H9 (cell line): ENCODE results near the gene DHH. TPM values are rescaled to one million over a fixed set of nuclear protein-coding genes. Genes with fewer than 3 reads are reported as not detected.

Experiments
- DNase-seq: peaks from one replicate; pipeline ENCODE4 v3.0.0-alpha.2; 2017
- H2AFZ ChIP-seq: one replicate; pipeline ENCODE4 v1.6.1; 2013; ENCODE audit warnings: mild to moderate bottlenecking, low read length, control low read depth, moderate library complexity
- H2AK5ac ChIP-seq: 2 replicates; pipeline ENCODE4 v1.6.1; 2013; ENCODE audit warnings: low read length, control low read depth, mixed read lengths; ENCODE audit not compliant: insufficient read length
- H2BK120ac ChIP-seq: one replicate; pipeline ENCODE4 v1.6.1; 2013; ENCODE audit warnings: low read depth, mild to moderate bottlenecking, low read length, control low read depth, inconsistent platforms; ENCODE audit not compliant: poor library complexity, severe bottlenecking
- H2BK12ac ChIP-seq: 2 replicates; pipeline ENCODE4 v1.6.1; 2013; ENCODE audit warnings: low read length, control low read depth, mixed read lengths, low read depth; ENCODE audit not compliant: insufficient read length
- H2BK15ac ChIP-seq: 2 replicates; pipeline ENCODE4 v1.6.1; 2013; ENCODE audit warnings: low read depth, low read length, control low read depth
- H2BK20ac ChIP-seq: one replicate; pipeline ENCODE4 v1.6.1; 2013; ENCODE audit warnings: low read depth, mild to moderate bottlenecking, low read length, control low read depth, inconsistent platforms; ENCODE audit not compliant: poor library complexity, severe bottlenecking
- H2BK5ac ChIP-seq: 2 replicates; pipeline ENCODE4 v1.6.1; 2013; ENCODE audit warnings: low read length, control low read depth, mixed read lengths; ENCODE audit not compliant: insufficient read length
- H3K14ac ChIP-seq: 2 replicates; pipeline ENCODE4 v1.6.1; 2013; ENCODE audit warnings: low read length, control low read depth; ENCODE audit not compliant: insufficient read depth
- H3K18ac ChIP-seq: 2 replicates; pipeline ENCODE4 v1.6.1; 2013; ENCODE audit warnings: low read depth, mild to moderate bottlenecking, mixed read lengths, low read length, control low read depth; ENCODE audit not compliant: insufficient read length
- H3K23ac ChIP-seq: 2 replicates; pipeline ENCODE4 v1.6.1; 2013; ENCODE audit warnings: low read length, control low read depth, mixed read lengths, low read depth; ENCODE audit not compliant: insufficient read length
- H3K23me2 ChIP-seq: 2 replicates; pipeline ENCODE4 v1.6.1; 2013; ENCODE audit warnings: low read depth, mild to moderate bottlenecking, mixed read lengths, low read length, control low read depth; ENCODE audit not compliant: insufficient read length, poor library complexity, severe bottlenecking
- H3K27ac ChIP-seq: 2 replicates; pipeline ENCODE4 v1.5.1; 2013; ENCODE audit warnings: low read length, control low read depth, mixed read lengths, low read depth; ENCODE audit not compliant: insufficient read length
- H3K27me3 ChIP-seq: 2 replicates; pipeline ENCODE4 v1.6.1; 2013; ENCODE audit warnings: low read length, control low read depth, inconsistent platforms; ENCODE audit not compliant: insufficient read depth
- H3K4ac ChIP-seq: 2 replicates; pipeline ENCODE4 v1.6.1; 2013; ENCODE audit warnings: low read depth, mild to moderate bottlenecking, control low read depth, inconsistent platforms, low read length, moderate library complexity
- H3K4me1 ChIP-seq: 2 replicates; pipeline ENCODE4 v1.6.1; 2013; ENCODE audit warnings: low read length, control low read depth, inconsistent platforms; ENCODE audit not compliant: insufficient read depth
- H3K4me2 ChIP-seq: 2 replicates; pipeline ENCODE4 v1.6.1; 2013; ENCODE audit warnings: low read length, control low read depth, mixed read lengths; ENCODE audit not compliant: insufficient read length, insufficient read depth
- H3K56ac ChIP-seq: 2 replicates; pipeline ENCODE4 v1.6.1; 2013; ENCODE audit warnings: low read depth, mild to moderate bottlenecking, mixed read lengths, low read length, control low read depth; ENCODE audit not compliant: insufficient read length
- H3K79me1 ChIP-seq: 2 replicates; pipeline ENCODE4 v1.6.1; 2013; ENCODE audit warnings: low read depth, mild to moderate bottlenecking, moderate library complexity, low read length, control low read depth, inconsistent platforms; ENCODE audit not compliant: insufficient read depth, poor library complexity, severe bottlenecking
- H3K79me2 ChIP-seq: 2 replicates; pipeline ENCODE4 v1.6.1; 2013; ENCODE audit warnings: low read length, control low read depth, inconsistent platforms; ENCODE audit not compliant: insufficient read depth
- H3K9ac ChIP-seq: 2 replicates; pipeline ENCODE4 v1.6.1; 2013; ENCODE audit warnings: low read length, control low read depth, mixed read lengths; ENCODE audit not compliant: insufficient read length; ENCODE audit errors: extremely low read depth
- H3K9me3 ChIP-seq: one replicate; pipeline ENCODE4 v1.6.1; 2013; ENCODE audit warnings: low read depth, low read length, inconsistent platforms; ENCODE audit not compliant: control insufficient read depth
- H3T11ph ChIP-seq: one replicate; pipeline ENCODE4 v1.6.1; 2013; ENCODE audit warnings: mild to moderate bottlenecking, low read length, control low read depth, inconsistent platforms
- H4K20me1 ChIP-seq: one replicate; pipeline ENCODE4 v1.6.1; 2013; ENCODE audit not compliant: control insufficient read depth, insufficient read length, insufficient read depth
- H4K5ac ChIP-seq: 2 replicates; pipeline ENCODE4 v1.6.1; 2013; ENCODE audit warnings: low read depth, mild to moderate bottlenecking, mixed read lengths, low read length, control low read depth; ENCODE audit not compliant: insufficient read length
- H4K8ac ChIP-seq: replicated peaks from 2 replicates; pipeline ENCODE4 v1.6.1; 2013; ENCODE audit warnings: low read length, control low read depth, mixed read lengths, low read depth; ENCODE audit not compliant: insufficient read length
- H4K91ac ChIP-seq: 2 replicates; pipeline ENCODE4 v1.6.1; 2013; ENCODE audit warnings: low read depth, mild to moderate bottlenecking, moderate library complexity, mixed read lengths, low read length, control low read depth; ENCODE audit not compliant: insufficient read length
- H3K27ac Mint-ChIP-seq, 3 experiments: 2 replicates in 2 of 3; 3 replicates in 1 of 3; pipeline ENCODE4 v1.8.0; 2020 to 2021; ENCODE audit warnings: mixed read lengths in 3 of 3, mild to moderate bottlenecking in 1 of 3, moderate library complexity in 1 of 3
- H3K27me3 Mint-ChIP-seq: 2 replicates; pipeline ENCODE4 v1.8.0; 2021; ENCODE audit warnings: low read depth, mild to moderate bottlenecking, moderate library complexity, mixed read lengths
- H3K36me3 Mint-ChIP-seq, 3 experiments: 2 replicates in 2 of 3; 3 replicates in 1 of 3; pipeline ENCODE4 v1.8.0; 2020 to 2021; ENCODE audit warnings: low read depth in 3 of 3, mixed read lengths in 3 of 3; ENCODE audit not compliant: insufficient read depth in 1 of 3
- H3K4me1 Mint-ChIP-seq, 2 experiments: 2 replicates each; pipeline ENCODE4 v1.8.0; 2020; ENCODE audit warnings: mixed read lengths in 2 of 2
- H3K4me3 Mint-ChIP-seq, 2 experiments: 2 replicates in 1 of 2; 3 replicates in 1 of 2; pipeline ENCODE4 v1.8.0; 2020 to 2021; ENCODE audit warnings: mild to moderate bottlenecking in 2 of 2, mixed read lengths in 2 of 2, moderate library complexity in 1 of 2
- H3K9me3 Mint-ChIP-seq, 2 experiments: 2 replicates in 1 of 2; 3 replicates in 1 of 2; pipeline ENCODE4 v1.8.0; 2020; ENCODE audit warnings: mild to moderate bottlenecking in 2 of 2, mixed read lengths in 2 of 2, moderate library complexity in 1 of 2
- WGBS: extraction: QIAGEN DNeasy Blood & Tissue Kit; methylation state at CpG from one replicate; pipeline ENCODE4 v1.1.7; 2013; ENCODE audit warnings: missing lambda C conversion rate, low lambda C conversion rate, mixed read lengths; ENCODE audit not compliant: insufficient read length; ENCODE audit errors: extremely low coverage; 5-methylcytosine and 5-hydroxymethylcytosine counted together
- total RNA-seq: library from RNA; stranded (reverse); gene quantifications from 2 replicates; pipeline ENCODE4 v1.2.1, GENCODE V29; 2021
- TF ChIP-seq, protein P1 (sequence below): fragments of 200-600 bp; sonication (generic); conservative IDR thresholded peaks from 3 replicates; pipeline ENCODE4 v1.8.0; 2021; ENCODE audit warnings: antibody characterized with exemption, mild to moderate bottlenecking

DHH gene
- total RNA-seq, 1 experiment from 2014 or later, result 0.20 TPM

DNA sequence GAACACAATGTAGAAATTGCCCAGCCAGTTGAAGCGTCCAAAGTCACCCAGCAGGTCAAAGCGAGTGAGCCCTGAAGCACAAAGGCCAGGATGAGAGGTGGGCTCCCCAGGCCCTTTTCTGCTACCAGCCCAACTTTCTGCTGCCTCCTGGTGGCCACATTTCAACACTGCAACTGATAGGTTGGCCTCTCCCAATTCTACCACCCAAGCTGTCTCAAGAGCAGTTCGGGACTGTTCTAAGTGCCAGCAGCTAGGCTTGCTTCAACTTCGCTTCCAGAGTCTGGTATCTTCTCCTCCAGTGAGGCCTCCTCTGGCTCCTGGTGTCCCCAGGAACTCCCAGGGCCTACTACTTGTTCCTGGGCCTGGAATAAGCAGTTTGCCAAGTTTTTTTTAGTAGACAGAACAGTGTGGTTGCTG, 3.4 kb upstream of the DHH start:
- Mint-ChIP-seq H3K4me1 (peaks cover 15 to 22% of the 10 kb centered on the region in 2 experiments), H3K27ac (peak overlapping the region in 2 of 3 experiments; percentile 34 to 68; a peak in 2 of 7 replicates), H3K27me3 (peaks cover 29% of the 10 kb centered on the region), H3K9me3 (no peaks in the 10 kb centered on the region; a peak in 1 of 5 replicates), H3K4me3 (no peak overlapping the region), H3K36me3 (peaks cover 2 to 56% (median 45%) of the 10 kb centered on the region in 3 experiments; a peak in 6 of 7 replicates)
- Histone ChIP-seq H3K27ac (no peak overlapping the region), H4K5ac (no peak overlapping the region), H2BK15ac (no peak overlapping the region), H3K23me2 (peaks cover 6% of the 10 kb centered on the region), H4K20me1 (no peaks in the 10 kb centered on the region), H2BK120ac (no peak overlapping the region), H3K56ac (no peak overlapping the region), H3K79me2 (no peaks in the 10 kb centered on the region), H2BK12ac (no peak overlapping the region), H3K9me3 (no peaks in the 10 kb centered on the region), H3K14ac (no peak overlapping the region), H3K9ac (no peak overlapping the region), H3K4me2 (no peak overlapping the region), H3K23ac (no peak overlapping the region), H3K79me1 (no peaks in the 10 kb centered on the region), H3T11ph (no peak overlapping the region), H4K8ac (no peak overlapping the region), H2AFZ (no peak overlapping the region), H3K18ac (no peak overlapping the region), H2AK5ac (no peak overlapping the region), H3K27me3 (peaks cover 20% of the 10 kb centered on the region; the same call in 1 of the 2 replicates), H2BK20ac (no peak overlapping the region), H3K4me1 (no peaks in the 10 kb centered on the region), H4K91ac (no peak overlapping the region), H2BK5ac (no peak overlapping the region), H3K4ac (no peak overlapping the region)
- WGBS, result no CpG with 5 or more reads among the region's 4 CpGs
- TF ChIP-seq, protein P1, sequence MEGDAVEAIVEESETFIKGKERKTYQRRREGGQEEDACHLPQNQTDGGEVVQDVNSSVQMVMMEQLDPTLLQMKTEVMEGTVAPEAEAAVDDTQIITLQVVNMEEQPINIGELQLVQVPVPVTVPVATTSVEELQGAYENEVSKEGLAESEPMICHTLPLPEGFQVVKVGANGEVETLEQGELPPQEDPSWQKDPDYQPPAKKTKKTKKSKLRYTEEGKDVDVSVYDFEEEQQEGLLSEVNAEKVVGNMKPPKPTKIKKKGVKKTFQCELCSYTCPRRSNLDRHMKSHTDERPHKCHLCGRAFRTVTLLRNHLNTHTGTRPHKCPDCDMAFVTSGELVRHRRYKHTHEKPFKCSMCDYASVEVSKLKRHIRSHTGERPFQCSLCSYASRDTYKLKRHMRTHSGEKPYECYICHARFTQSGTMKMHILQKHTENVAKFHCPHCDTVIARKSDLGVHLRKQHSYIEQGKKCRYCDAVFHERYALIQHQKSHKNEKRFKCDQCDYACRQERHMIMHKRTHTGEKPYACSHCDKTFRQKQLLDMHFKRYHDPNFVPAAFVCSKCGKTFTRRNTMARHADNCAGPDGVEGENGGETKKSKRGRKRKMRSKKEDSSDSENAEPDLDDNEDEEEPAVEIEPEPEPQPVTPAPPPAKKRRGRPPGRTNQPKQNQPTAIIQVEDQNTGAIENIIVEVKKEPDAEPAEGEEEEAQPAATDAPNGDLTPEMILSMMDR, result peak; percentile 90
- peak; percentile 87 for DNase-seq
